ENCODE data around the gene GET3.

The GET3 gene

GRCh38 chr19:12790628-12791344 is 53.5 kb downstream of the GET3 start:
- Histone ChIP-seq H3K36me3 (ENCODE audit: insufficient read depth, low read depth, low read length) (no peaks in the 10 kb centered on the region), H3K27me3 (ENCODE audit: insufficient read depth, low read length) (peaks cover 40% of the 10 kb centered on the region), H3K9me3 (ENCODE audit: insufficient read depth, low read depth, low read length) (no peaks in the 10 kb centered on the region), H3K27ac (ENCODE audit: low read length) (no peak overlapping the region), H3K9ac (ENCODE audit: low read depth, low read length) (peak overlapping the region; percentile 66; the same call in 1 of the 2 replicates), H3K4me3 (ENCODE audit: low read length) (peak overlapping the region; percentile 76), H3K4me1 (ENCODE audit: insufficient read depth, low read length) (peaks cover 24% of the 10 kb centered on the region)

DNA sequence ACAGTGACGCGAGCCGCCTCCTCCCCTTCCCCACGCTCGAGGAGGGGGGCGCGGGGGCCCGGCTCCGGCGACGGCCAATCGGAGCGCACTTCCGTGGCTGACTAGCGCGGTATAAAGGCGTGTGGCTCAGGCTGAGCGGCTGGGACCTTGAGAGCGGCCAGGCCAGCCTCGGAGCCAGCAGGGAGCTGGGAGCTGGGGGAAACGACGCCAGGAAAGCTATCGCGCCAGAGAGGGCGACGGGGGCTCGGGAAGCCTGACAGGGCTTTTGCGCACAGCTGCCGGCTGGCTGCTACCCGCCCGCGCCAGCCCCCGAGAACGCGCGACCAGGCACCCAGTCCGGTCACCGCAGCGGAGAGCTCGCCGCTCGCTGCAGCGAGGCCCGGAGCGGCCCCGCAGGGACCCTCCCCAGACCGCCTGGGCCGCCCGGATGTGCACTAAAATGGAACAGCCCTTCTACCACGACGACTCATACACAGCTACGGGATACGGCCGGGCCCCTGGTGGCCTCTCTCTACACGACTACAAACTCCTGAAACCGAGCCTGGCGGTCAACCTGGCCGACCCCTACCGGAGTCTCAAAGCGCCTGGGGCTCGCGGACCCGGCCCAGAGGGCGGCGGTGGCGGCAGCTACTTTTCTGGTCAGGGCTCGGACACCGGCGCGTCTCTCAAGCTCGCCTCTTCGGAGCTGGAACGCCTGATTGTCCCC is 54.2 kb downstream of the GET3 start, which contains the start of gene JUNB:
JUNB (plus strand) TSS at position 142 of the 706 bp plus-strand sequence; CDS start at position 428, 286 bp downstream.
- Histone ChIP-seq H3K36me3 (ENCODE audit: insufficient read depth, low read depth, low read length) (no peaks in the 10 kb centered on the region), H3K27me3 (ENCODE audit: insufficient read depth, low read length) (peaks cover 40% of the 10 kb centered on the region), H3K4me3 (ENCODE audit: low read length) (peak within 1 kb of the TSS; percentile 76), H3K9ac (ENCODE audit: low read depth, low read length) (peak within 1 kb of the TSS; percentile 75; the same call in 1 of the 2 replicates), H3K4me1 (ENCODE audit: insufficient read depth, low read length) (peaks cover 31% of the 10 kb centered on the region), H3K9me3 (ENCODE audit: insufficient read depth, low read depth, low read length) (no peaks in the 10 kb centered on the region), H3K27ac (ENCODE audit: low read length) (no peak within 1 kb of the TSS)

DNA sequence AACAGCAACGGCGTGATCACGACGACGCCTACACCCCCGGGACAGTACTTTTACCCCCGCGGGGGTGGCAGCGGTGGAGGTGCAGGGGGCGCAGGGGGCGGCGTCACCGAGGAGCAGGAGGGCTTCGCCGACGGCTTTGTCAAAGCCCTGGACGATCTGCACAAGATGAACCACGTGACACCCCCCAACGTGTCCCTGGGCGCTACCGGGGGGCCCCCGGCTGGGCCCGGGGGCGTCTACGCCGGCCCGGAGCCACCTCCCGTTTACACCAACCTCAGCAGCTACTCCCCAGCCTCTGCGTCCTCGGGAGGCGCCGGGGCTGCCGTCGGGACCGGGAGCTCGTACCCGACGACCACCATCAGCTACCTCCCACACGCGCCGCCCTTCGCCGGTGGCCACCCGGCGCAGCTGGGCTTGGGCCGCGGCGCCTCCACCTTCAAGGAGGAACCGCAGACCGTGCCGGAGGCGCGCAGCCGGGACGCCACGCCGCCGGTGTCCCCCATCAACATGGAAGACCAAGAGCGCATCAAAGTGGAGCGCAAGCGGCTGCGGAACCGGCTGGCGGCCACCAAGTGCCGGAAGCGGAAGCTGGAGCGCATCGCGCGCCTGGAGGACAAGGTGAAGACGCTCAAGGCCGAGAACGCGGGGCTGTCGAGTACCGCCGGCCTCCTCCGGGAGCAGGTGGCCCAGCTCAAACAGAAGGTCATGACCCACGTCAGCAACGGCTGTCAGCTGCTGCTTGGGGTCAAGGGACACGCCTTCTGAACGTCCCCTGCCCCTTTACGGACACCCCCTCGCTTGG is 55.0 kb downstream of the GET3 start:
- no peak overlapping the region for H3K27ac ChIP-seq (ENCODE audit: low read length)
- H3K36me3 ChIP-seq (ENCODE audit: insufficient read depth, low read depth, low read length): peaks cover 6% of the 10 kb centered on the region; the same call in 1 of the 2 replicates
- peaks cover 40% of the 10 kb centered on the region for H3K27me3 ChIP-seq (ENCODE audit: insufficient read depth, low read length)
- H3K9ac ChIP-seq (ENCODE audit: low read depth, low read length): peak overlapping the region; percentile 75; the same call in 1 of the 2 replicates
- peaks cover 31% of the 10 kb centered on the region for H3K4me1 ChIP-seq (ENCODE audit: insufficient read depth, low read length)
- H3K9me3 ChIP-seq (ENCODE audit: insufficient read depth, low read depth, low read length): no peaks in the 10 kb centered on the region
- H3K4me3 ChIP-seq (ENCODE audit: low read length): peak overlapping the region; percentile 76

DNA sequence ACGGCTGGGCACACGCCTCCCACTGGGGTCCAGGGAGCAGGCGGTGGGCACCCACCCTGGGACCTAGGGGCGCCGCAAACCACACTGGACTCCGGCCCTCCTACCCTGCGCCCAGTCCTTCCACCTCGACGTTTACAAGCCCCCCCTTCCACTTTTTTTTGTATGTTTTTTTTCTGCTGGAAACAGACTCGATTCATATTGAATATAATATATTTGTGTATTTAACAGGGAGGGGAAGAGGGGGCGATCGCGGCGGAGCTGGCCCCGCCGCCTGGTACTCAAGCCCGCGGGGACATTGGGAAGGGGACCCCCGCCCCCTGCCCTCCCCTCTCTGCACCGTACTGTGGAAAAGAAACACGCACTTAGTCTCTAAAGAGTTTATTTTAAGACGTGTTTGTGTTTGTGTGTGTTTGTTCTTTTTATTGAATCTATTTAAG is 55.6 kb downstream of the GET3 start:
- H3K4me1 ChIP-seq (ENCODE audit: insufficient read depth, low read length): peaks cover 31% of the 10 kb centered on the region
- H3K9me3 ChIP-seq (ENCODE audit: insufficient read depth, low read depth, low read length): no peaks in the 10 kb centered on the region
- peak overlapping the region; percentile 75; the same call in 1 of the 2 replicates for H3K9ac ChIP-seq (ENCODE audit: low read depth, low read length)
- H3K4me3 ChIP-seq (ENCODE audit: low read length): peak overlapping the region; percentile 76
- H3K27ac ChIP-seq (ENCODE audit: low read length): no peak overlapping the region
- H3K36me3 ChIP-seq (ENCODE audit: insufficient read depth, low read depth, low read length): peaks cover 6% of the 10 kb centered on the region; the same call in 1 of the 2 replicates
- H3K27me3 ChIP-seq (ENCODE audit: insufficient read depth, low read length): peaks cover 40% of the 10 kb centered on the region

- Histone ChIP-seq H3K4me1 (ENCODE audit: insufficient read depth, low read length) (peaks cover 26% of the 10 kb centered on the region), H3K4me3 (ENCODE audit: low read length) (peak overlapping the region; percentile 76), H3K9me3 (ENCODE audit: insufficient read depth, low read depth, low read length) (no peaks in the 10 kb centered on the region), H3K9ac (ENCODE audit: low read depth, low read length) (peak overlapping the region; percentile 75; the same call in 1 of the 2 replicates), H3K27me3 (ENCODE audit: insufficient read depth, low read length) (peaks cover 40% of the 10 kb centered on the region), H3K27ac (ENCODE audit: low read length) (no peak overlapping the region), H3K36me3 (ENCODE audit: insufficient read depth, low read depth, low read length) (peaks cover 11% of the 10 kb centered on the region; the same call in 1 of the 2 replicates)
Observed at GRCh38 chr19:12793290-12794195, 56.2 kb downstream of the GET3 start.

DNA sequence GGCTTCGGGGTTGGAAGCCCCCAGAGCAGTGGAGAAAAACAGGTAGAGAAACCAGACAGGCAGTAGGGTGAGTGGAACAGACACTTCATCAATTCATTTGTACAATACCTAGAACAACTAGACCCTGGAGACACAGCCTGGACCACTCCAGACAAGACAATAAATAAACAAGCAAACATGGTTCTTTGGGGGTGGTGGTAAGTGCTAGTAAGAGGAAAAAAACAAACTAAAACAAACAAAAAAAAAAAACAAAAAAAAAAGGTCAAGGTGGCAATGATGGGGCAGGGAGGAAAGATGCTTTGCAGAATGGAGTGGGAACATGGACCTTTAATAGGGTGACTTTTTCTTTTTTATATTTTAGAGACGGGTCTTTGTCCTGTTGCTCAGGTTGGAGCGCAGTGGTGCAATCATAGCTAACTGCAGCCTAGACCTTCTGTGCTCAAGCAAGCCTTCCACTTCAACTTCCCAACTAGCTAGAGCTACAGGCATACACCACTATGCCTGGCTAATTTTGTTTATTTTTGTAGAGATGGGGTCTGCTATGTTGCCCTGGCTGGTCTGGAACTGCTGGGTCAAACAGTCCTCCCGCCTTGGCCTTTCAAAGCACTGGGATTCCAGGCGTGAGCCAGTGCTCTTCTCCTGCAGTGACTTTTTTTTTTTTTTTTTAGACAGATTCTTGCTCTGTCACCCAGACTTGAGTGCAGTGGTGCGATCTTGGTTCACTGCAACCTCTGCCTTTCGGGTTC is 57.1 kb downstream of the GET3 start:
- H3K27me3 ChIP-seq (ENCODE audit: insufficient read depth, low read length): peaks cover 40% of the 10 kb centered on the region
- H3K9ac ChIP-seq (ENCODE audit: low read depth, low read length): peak overlapping the region; percentile 72; the same call in 1 of the 2 replicates
- H3K27ac ChIP-seq (ENCODE audit: low read length): no peak overlapping the region
- H3K36me3 ChIP-seq (ENCODE audit: insufficient read depth, low read depth, low read length): peaks cover 18% of the 10 kb centered on the region
- H3K9me3 ChIP-seq (ENCODE audit: insufficient read depth, low read depth, low read length): no peaks in the 10 kb centered on the region
- peak overlapping the region; percentile 76; the same call in 1 of the 2 replicates for H3K4me3 ChIP-seq (ENCODE audit: low read length)
- peaks cover 19% of the 10 kb centered on the region for H3K4me1 ChIP-seq (ENCODE audit: insufficient read depth, low read length)

- H3K9ac ChIP-seq (ENCODE audit: low read depth, low read length): no peak overlapping the region
- no peak overlapping the region for H3K4me3 ChIP-seq (ENCODE audit: low read length)
- H3K9me3 ChIP-seq (ENCODE audit: insufficient read depth, low read depth, low read length): no peaks in the 10 kb centered on the region
- H3K4me1 ChIP-seq (ENCODE audit: insufficient read depth, low read length): peaks cover 19% of the 10 kb centered on the region
- H3K36me3 ChIP-seq (ENCODE audit: insufficient read depth, low read depth, low read length): peaks cover 24% of the 10 kb centered on the region
- peaks cover 40% of the 10 kb centered on the region for H3K27me3 ChIP-seq (ENCODE audit: insufficient read depth, low read length)
- H3K27ac ChIP-seq (ENCODE audit: low read length): no peak overlapping the region
Observed at GRCh38 chr19:12794971-12795381, 57.7 kb downstream of the GET3 start.

DNA sequence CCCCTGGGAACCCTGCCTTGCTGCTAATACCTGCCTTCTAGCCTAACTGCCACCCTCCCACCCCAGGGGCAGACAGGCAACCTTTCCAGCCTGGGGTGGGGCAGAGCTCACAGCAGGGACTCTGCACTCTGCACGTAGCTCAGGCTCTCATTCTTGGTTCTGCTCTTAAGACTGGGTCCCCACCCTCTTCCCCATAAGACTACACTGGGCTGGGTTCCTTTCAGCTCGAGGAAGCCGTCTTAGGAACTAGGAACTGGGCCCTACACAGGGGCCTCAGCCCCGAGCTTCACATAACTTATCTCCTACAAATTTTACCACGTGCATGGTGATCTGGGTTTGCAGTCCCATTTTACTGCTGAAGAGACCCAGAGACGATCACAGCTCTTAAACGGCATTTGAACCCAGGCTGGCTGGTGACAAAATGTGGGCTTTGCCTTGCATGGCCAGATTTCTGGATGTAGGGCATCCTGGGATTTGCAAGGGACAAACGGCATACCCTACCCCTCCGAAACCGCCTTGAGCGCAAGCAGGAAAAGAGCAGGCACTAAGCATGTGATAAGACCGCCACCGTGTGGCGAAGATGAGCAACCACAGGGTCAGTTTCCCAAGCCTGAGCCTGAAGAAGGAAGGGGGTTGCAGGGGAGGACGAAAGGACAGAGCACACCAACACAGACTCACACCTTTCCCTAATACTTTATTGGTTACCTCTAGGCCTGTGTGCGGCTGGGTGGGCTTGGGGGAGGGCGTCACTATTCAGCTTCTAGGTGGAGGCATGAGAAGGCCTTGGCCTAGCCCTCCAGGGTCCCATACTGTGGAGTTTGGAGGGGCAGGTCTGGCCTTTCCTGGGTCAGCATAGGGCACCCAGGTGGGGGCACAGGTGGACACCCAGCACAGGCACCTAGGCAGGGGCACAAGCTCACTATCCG is 59.1 kb downstream of the GET3 start:
- H3K4me1 ChIP-seq (ENCODE audit: insufficient read depth, low read length): peaks cover 14% of the 10 kb centered on the region
- H3K9me3 ChIP-seq (ENCODE audit: insufficient read depth, low read depth, low read length): no peaks in the 10 kb centered on the region
- H3K4me3 ChIP-seq (ENCODE audit: low read length): no peak overlapping the region
- H3K27ac ChIP-seq (ENCODE audit: low read length): no peak overlapping the region
- peaks cover 27% of the 10 kb centered on the region for H3K27me3 ChIP-seq (ENCODE audit: insufficient read depth, low read length)
- peak overlapping the region; percentile 16; the same call in 1 of the 2 replicates for H3K9ac ChIP-seq (ENCODE audit: low read depth, low read length)
- peaks cover 31% of the 10 kb centered on the region for H3K36me3 ChIP-seq (ENCODE audit: insufficient read depth, low read depth, low read length)

- no peak overlapping the region for H3K9ac ChIP-seq (ENCODE audit: low read depth, low read length)
- H3K4me1 ChIP-seq (ENCODE audit: insufficient read depth, low read length): peaks cover 14% of the 10 kb centered on the region
- H3K27ac ChIP-seq (ENCODE audit: low read length): no peak overlapping the region
- peaks cover 20% of the 10 kb centered on the region for H3K27me3 ChIP-seq (ENCODE audit: insufficient read depth, low read length)
- no peaks in the 10 kb centered on the region for H3K9me3 ChIP-seq (ENCODE audit: insufficient read depth, low read depth, low read length)
- no peak overlapping the region for H3K4me3 ChIP-seq (ENCODE audit: low read length)
- H3K36me3 ChIP-seq (ENCODE audit: insufficient read depth, low read depth, low read length): peaks cover 31% of the 10 kb centered on the region
Observed at GRCh38 chr19:12797141-12797587, 59.9 kb downstream of the GET3 start.
